Mesothelial cell of epicardium (in vitro differentiated cells): ENCODE data around the gene CHCHD3. TPM values are rescaled to one million over a fixed set of nuclear protein-coding genes. Genes with fewer than 3 reads are reported as not detected.

Experiments
- DNase-seq, 2 experiments: peaks; one replicate each; pipeline ENCODE4 v3.0.0; 2021; ENCODE audit warnings: low spot score in 2 of 2; ENCODE audit not compliant: unreplicated experiment in 2 of 2
- H3K27ac Mint-ChIP-seq: 2 replicates; pipeline ENCODE4 v1.8.0; 2021; ENCODE audit warnings: mixed read lengths
- H3K27me3 Mint-ChIP-seq: 2 replicates; pipeline ENCODE4 v1.8.0; 2021; ENCODE audit warnings: low read depth, mixed read lengths
- H3K36me3 Mint-ChIP-seq: 2 replicates; pipeline ENCODE4 v1.8.0; 2021; ENCODE audit warnings: mixed read lengths
- H3K4me1 Mint-ChIP-seq: 2 replicates; pipeline ENCODE4 v1.8.0; 2021; ENCODE audit warnings: mixed read lengths
- H3K4me3 Mint-ChIP-seq: 2 replicates; pipeline ENCODE4 v1.8.0; 2021; ENCODE audit warnings: mild to moderate bottlenecking, moderate library complexity, mixed read lengths
- H3K9me3 Mint-ChIP-seq: 2 replicates; pipeline ENCODE4 v1.8.0; 2021; ENCODE audit warnings: mixed read lengths
- total RNA-seq: library from RNA; stranded (reverse); gene quantifications from 3 replicates; pipeline ENCODE4 v1.2.1, GENCODE V29; 2021
- TF ChIP-seq, protein P1 (sequence below): fragments of 200-600 bp; sonication (generic); IDR thresholded peaks from one replicate; pipeline ENCODE4 v1.5.0; 2021; ENCODE audit warnings: antibody characterized with exemption; ENCODE audit not compliant: unreplicated experiment

Gene CHCHD3
- total RNA-seq, 1 donor from 2014 or later, result 54.3 TPM

DNA sequence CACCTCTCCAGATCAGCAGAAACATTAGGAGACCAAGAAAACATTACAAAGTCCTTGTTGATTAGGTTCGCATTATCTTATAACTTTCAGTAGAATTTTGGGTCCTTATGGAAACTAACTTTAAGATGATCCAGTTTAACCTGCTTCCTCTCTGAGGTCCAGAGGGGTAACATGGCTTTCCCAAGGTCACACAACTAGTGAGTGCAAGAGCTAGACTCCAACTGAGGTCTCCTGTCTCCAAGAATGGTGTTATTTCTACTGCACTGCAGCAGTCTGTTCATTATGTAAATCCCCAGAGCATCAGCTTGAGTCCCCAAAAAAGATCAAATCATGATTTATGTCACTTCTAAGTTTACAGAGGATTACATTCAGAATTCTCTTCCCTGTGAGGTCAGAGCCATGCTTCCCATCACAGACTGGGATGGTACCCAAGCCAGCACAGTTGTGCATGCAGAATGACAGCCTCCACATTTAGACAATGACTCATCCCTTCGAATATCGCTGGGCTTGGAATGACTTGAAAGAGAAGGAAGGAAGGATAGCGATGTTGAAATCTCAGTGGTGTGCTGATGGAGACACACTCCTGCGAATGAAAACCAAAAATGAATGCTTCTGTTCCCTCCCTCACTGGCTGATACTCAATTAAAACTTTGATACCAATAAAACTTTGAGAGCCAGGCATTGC is 342.5 kb downstream of the CHCHD3 start:
- Mint-ChIP-seq H3K27me3 (peaks cover 36% of the 10 kb centered on the region), H3K36me3 (no peaks in the 10 kb centered on the region), H3K4me1 (peaks cover 11% of the 10 kb centered on the region), H3K4me3 (no peak overlapping the region), H3K9me3 (peaks cover 17% of the 10 kb centered on the region), H3K27ac (no peak overlapping the region)
- TF ChIP-seq, protein P1, sequence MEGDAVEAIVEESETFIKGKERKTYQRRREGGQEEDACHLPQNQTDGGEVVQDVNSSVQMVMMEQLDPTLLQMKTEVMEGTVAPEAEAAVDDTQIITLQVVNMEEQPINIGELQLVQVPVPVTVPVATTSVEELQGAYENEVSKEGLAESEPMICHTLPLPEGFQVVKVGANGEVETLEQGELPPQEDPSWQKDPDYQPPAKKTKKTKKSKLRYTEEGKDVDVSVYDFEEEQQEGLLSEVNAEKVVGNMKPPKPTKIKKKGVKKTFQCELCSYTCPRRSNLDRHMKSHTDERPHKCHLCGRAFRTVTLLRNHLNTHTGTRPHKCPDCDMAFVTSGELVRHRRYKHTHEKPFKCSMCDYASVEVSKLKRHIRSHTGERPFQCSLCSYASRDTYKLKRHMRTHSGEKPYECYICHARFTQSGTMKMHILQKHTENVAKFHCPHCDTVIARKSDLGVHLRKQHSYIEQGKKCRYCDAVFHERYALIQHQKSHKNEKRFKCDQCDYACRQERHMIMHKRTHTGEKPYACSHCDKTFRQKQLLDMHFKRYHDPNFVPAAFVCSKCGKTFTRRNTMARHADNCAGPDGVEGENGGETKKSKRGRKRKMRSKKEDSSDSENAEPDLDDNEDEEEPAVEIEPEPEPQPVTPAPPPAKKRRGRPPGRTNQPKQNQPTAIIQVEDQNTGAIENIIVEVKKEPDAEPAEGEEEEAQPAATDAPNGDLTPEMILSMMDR, result no peak
- DNase-seq, result no peak

DNA sequence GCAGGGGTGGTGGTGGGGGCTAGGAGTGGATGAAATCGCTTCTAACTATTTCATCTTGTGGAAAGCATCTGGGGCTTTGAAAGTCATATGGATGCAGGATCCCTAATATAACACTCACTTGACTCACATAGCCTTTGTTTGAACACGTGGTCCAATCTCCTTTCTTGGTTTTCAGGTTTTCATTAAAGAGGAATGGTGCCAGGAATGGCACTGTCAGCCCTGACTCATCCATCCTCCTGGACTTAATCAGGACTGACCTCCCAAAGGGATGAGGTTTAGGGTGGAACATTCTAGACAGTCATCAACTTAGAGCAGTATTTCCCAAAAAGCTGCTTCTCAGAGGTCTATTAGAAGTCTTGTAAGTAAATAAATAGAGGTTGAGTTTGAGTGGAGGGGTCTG is 343.6 kb downstream of the CHCHD3 start:
- H3K9me3 Mint-ChIP-seq, result peaks cover 15% of the 10 kb centered on the region
- H3K27ac Mint-ChIP-seq, result no peak overlapping the region
- H3K36me3 Mint-ChIP-seq, result no peaks in the 10 kb centered on the region
- no peak for DNase-seq
- peaks cover 11% of the 10 kb centered on the region for H3K4me1 Mint-ChIP-seq
- H3K4me3 Mint-ChIP-seq, result no peak overlapping the region
- H3K27me3 Mint-ChIP-seq, result peaks cover 44% of the 10 kb centered on the region
- TF ChIP-seq, protein P1, result no peak

DNA sequence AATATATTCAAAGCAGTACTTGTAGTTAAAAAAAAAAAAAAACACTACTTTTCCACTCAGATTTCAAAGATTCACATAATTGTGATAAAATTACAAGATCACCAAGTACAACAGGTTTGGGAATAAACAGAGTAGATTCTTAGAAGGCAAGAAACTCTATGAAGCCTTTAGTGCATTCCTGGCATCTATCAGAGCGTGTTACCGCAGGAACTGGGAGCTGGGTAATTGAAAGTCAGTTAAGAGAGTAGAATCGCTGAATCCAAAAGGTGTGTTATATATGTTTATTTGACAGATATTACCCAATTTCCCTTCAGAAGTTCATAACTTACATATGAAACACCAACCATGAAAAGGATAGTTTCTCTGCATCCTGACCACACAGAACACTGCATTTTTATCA is 346.4 kb downstream of the CHCHD3 start:
- no peak for DNase-seq
- TF ChIP-seq, protein P1, result no peak
- Mint-ChIP-seq H3K4me1 (peaks cover 11% of the 10 kb centered on the region), H3K9me3 (no peaks in the 10 kb centered on the region), H3K4me3 (no peak overlapping the region), H3K36me3 (no peaks in the 10 kb centered on the region), H3K27me3 (peaks cover 39% of the 10 kb centered on the region), H3K27ac (no peak overlapping the region)

Other genes with a start within 250 kb of the CHCHD3 start
- gene EXOC4, start 171.0 kb upstream of the CHCHD3 start, total RNA-seq, result 105 to 111 TPM (median 106 TPM) in 3 replicates